Ectodermal cell (in vitro differentiated cells): ENCODE data around the gene UBR4.

Experiments
- H3K27ac ChIP-seq: 2 replicates; pipeline ENCODE4 v1.7.0; 2013; ENCODE audit warnings: mild to moderate bottlenecking, low read depth, low read length; ENCODE audit not compliant: insufficient read depth, poor library complexity, severe bottlenecking
- H3K27me3 ChIP-seq: 2 replicates; pipeline ENCODE4 v1.7.0; 2013; ENCODE audit warnings: mild to moderate bottlenecking, low read length; ENCODE audit not compliant: insufficient read depth, control insufficient read depth, poor library complexity, severe bottlenecking
- H3K36me3 ChIP-seq: one replicate; pipeline ENCODE4 v1.7.0; 2013; ENCODE audit warnings: low read length; ENCODE audit not compliant: control insufficient read depth, insufficient read depth
- H3K4me1 ChIP-seq: one replicate; pipeline ENCODE4 v1.7.0; 2013; ENCODE audit warnings: low read length; ENCODE audit not compliant: control insufficient read depth, insufficient read depth
- H3K4me3 ChIP-seq: 2 replicates; pipeline ENCODE4 v1.7.0; 2013; ENCODE audit warnings: low read depth, low read length, control low read depth; ENCODE audit not compliant: insufficient read depth
- H3K9me3 ChIP-seq: 2 replicates; pipeline ENCODE4 v1.7.0; 2013; ENCODE audit warnings: mild to moderate bottlenecking, low read length, moderate library complexity; ENCODE audit not compliant: control insufficient read depth
- WGBS, 2 experiments: methylation state at CpG; one replicate each; pipeline ENCODE4 v1.1.7; 2013; ENCODE audit warnings: missing lambda C conversion rate in 2 of 2; 5-methylcytosine and 5-hydroxymethylcytosine counted together

Gene UBR4

GRCh38 chr1:19038732-19039131 is 171.3 kb downstream of the UBR4 start:
- Histone ChIP-seq H3K27me3 (no peaks in the 10 kb centered on the region), H3K27ac (no peak overlapping the region), H3K4me1 (peaks cover 5% of the 10 kb centered on the region), H3K36me3 (no peaks in the 10 kb centered on the region), H3K9me3 (no peaks in the 10 kb centered on the region), H3K4me3 (no peak overlapping the region)
- 93 to 94% methylated on average over 5 of the region's 5 CpGs for WGBS, 2 experiments

DNA sequence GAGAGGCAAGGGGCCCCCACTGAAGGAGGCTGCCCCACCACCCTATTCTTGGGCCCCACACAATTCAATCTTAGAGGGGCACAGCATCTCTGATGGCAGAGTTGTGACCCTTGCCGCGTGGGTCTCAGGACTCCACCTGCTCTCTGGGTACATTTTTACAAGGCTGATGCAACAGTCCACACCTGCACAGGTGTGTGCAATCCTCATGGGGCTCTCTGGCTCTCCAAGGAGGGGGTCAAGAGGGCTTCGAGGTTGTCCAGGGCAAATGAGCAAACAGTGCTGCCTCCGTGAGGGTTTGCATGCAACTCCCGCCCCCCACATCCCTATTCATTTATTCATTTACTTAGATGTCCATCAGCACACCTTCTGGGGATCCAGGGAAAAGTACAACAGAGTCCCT is 172.0 kb downstream of the UBR4 start:
- Histone ChIP-seq H3K27me3 (no peaks in the 10 kb centered on the region), H3K36me3 (no peaks in the 10 kb centered on the region), H3K9me3 (no peaks in the 10 kb centered on the region), H3K4me3 (no peak overlapping the region), H3K27ac (no peak overlapping the region), H3K4me1 (no peaks in the 10 kb centered on the region)
- WGBS, 2 experiments, result 84 to 87% methylated on average over 5 of the region's 5 CpGs

- H3K4me1 ChIP-seq, result no peaks in the 10 kb centered on the region
- WGBS, 2 experiments, result 91 to 94% methylated on average over 4 of the region's 4 CpGs
- no peak overlapping the region for H3K27ac ChIP-seq
- no peaks in the 10 kb centered on the region for H3K36me3 ChIP-seq
- H3K27me3 ChIP-seq, result no peaks in the 10 kb centered on the region
- no peaks in the 10 kb centered on the region for H3K9me3 ChIP-seq
- no peak overlapping the region for H3K4me3 ChIP-seq
Measured at GRCh38 chr1:19037659-19038058, 172.4 kb downstream of the UBR4 start.

DNA sequence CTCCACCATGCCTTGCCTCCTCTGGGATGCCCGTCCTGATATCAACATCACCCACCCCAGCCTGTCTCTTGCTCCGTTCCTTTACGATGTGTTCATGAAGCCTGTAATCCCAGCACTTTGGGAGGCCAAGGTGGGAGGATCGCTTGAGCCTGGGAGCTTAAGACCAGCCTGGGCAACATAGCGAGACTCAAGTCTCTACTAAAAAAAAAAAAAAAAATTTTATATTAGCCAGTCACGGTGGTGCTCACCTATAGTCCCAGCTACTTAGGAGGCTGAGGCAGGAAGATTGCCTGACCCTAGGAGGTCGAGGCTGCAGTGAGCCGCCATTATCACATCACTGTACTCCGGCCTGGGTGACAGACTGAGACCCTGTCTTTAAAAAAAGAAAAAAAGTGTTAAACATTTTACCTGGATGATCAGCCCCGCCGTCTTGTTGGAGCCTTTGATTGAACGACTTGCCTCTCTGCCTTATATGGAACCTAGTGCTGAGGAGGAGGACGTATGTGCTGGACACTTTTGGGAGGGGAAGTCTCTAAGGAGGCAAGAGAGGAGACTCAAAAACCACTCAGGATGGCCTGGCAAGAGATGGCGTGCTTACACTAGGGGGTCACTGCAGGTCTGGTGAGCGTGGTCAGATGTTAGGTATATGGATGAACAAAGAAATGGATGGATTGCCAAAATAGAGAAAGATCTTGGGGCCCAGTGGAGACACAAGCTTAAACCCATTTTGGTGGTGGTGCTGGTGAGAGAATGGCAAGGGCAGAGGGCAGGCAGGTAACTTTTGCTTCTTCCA is 173.1 kb downstream of the UBR4 start:
- no peak overlapping the region for H3K27ac ChIP-seq
- H3K4me1 ChIP-seq, result no peaks in the 10 kb centered on the region
- WGBS, 2 experiments, result 92 to 93% methylated on average over 15 of the region's 15 CpGs
- no peaks in the 10 kb centered on the region for H3K36me3 ChIP-seq
- no peaks in the 10 kb centered on the region for H3K9me3 ChIP-seq
- H3K4me3 ChIP-seq, result no peak overlapping the region
- H3K27me3 ChIP-seq, result no peaks in the 10 kb centered on the region

GRCh38 chr1:19036041-19036812 is 173.8 kb downstream of the UBR4 start:
- Histone ChIP-seq H3K36me3 (no peaks in the 10 kb centered on the region), H3K4me1 (no peaks in the 10 kb centered on the region), H3K27ac (no peak overlapping the region), H3K4me3 (no peak overlapping the region), H3K9me3 (no peaks in the 10 kb centered on the region), H3K27me3 (no peaks in the 10 kb centered on the region)
- WGBS, 2 experiments, result 85 to 86% methylated on average over 14 to 17 of the region's 17 CpGs

GRCh38 chr1:19035377-19036040 is 174.6 kb downstream of the UBR4 start:
- Histone ChIP-seq H3K27me3 (no peaks in the 10 kb centered on the region), H3K9me3 (no peaks in the 10 kb centered on the region), H3K4me3 (no peak overlapping the region), H3K4me1 (no peaks in the 10 kb centered on the region), H3K36me3 (no peaks in the 10 kb centered on the region), H3K27ac (no peak overlapping the region)
- WGBS, 2 experiments, result 87 to 88% methylated on average over 7 of the region's 7 CpGs

- Histone ChIP-seq H3K27me3 (no peaks in the 10 kb centered on the region), H3K36me3 (no peaks in the 10 kb centered on the region), H3K9me3 (no peaks in the 10 kb centered on the region), H3K4me3 (no peak overlapping the region), H3K27ac (no peak overlapping the region), H3K4me1 (no peaks in the 10 kb centered on the region)
- WGBS, 2 experiments, result 91 to 94% methylated on average over 10 of the region's 10 CpGs
Measured at GRCh38 chr1:19034721-19035120, 175.3 kb downstream of the UBR4 start.

DNA sequence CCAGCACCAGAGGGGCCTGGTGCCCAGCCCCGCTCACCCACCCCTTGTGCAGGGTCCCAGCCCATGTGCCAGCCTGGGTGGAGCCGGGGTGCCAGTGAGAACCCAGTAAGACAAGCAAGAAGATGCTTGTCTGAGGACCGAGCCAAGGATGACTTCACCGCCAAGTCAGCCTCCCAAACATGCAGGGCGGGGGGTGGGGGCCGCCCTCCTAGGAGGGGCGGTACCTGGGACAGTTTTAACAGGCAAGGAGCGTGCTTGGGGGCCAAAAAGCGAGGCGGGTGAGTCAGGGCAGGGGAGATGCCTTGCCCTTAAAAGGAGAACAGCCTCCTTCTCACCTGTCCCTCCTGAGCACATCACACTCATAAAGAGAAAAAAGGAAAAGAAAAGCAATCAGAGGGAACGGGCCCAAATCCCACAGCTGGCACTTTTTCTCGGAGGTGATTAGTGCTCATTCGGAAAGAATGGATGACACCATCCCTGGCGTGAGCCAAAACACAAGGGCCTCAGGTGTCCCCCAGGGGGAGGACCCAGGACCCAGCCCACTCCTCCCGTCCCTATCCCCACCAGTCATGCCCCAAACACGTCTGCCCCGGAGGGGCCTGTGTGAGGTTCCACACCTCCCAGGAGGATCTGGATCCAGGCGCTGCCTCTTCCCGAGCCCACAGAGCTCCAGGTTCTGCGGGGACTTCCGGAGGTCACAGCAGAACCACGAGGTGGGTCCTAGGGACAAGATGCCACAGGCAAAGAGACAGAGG is 176.0 kb downstream of the UBR4 start:
- H3K4me1 ChIP-seq, result no peaks in the 10 kb centered on the region
- no peak overlapping the region for H3K4me3 ChIP-seq
- no peaks in the 10 kb centered on the region for H3K27me3 ChIP-seq
- 85 to 86% methylated on average over 22 of the region's 22 CpGs for WGBS, 2 experiments
- no peaks in the 10 kb centered on the region for H3K9me3 ChIP-seq
- no peaks in the 10 kb centered on the region for H3K36me3 ChIP-seq
- H3K27ac ChIP-seq, result no peak overlapping the region

- Histone ChIP-seq H3K4me3 (no peak overlapping the region), H3K9me3 (no peaks in the 10 kb centered on the region), H3K4me1 (no peaks in the 10 kb centered on the region), H3K36me3 (no peaks in the 10 kb centered on the region), H3K27me3 (no peaks in the 10 kb centered on the region), H3K27ac (no peak overlapping the region)
- WGBS, 2 experiments, result 86 to 89% methylated on average over 8 of the region's 8 CpGs
Measured at GRCh38 chr1:19033515-19033839, 176.6 kb downstream of the UBR4 start.
